Activated CD8-positive, alpha-beta memory T cell treated with anti-CD3 and anti-CD28 coated beads for 36 hours (primary cell): Measurements from ENCODE around the gene BCAS3. TPM values are rescaled to one million over a fixed set of nuclear protein-coding genes. Genes with fewer than 3 reads are reported as not detected.
"Not testable (repeated sequence)": the region's sequence is repeated elsewhere in the genome, so short reads cannot be mapped to it uniquely, and the experiment has no call there.

ENCODE experiments used
- CTCF ChIA-PET: fragments of 350-600 bp; sonication (Branson Sonifier 250); formaldehyde crosslinking; loops from one replicate; lab custom pipeline; 2021; ENCODE audit warnings: antibody characterized with exemption; lab: Charles Lee
- POLR2A ChIA-PET: fragments of 350-600 bp; sonication (Branson Sonifier 250); formaldehyde crosslinking; loops from one replicate; lab custom pipeline; 2021; ENCODE audit warnings: antibody characterized with exemption; lab: Charles Lee
- total RNA-seq, 2 experiments: library from RNA; stranded (reverse); gene quantifications; one replicate each; pipeline ENCODE4 v1.2.3, GENCODE V29; 2021

The BCAS3 gene
- total RNA-seq, 2 experiments from 2014 or later = 6.9 to 9.3 TPM

- CTCF ChIA-PET = no interaction called here
- POLR2A ChIA-PET = no interaction called here
Observed at GRCh38 chr17:61235827-61236197, 558.2 kb downstream of the BCAS3 start.

- POLR2A ChIA-PET = no interaction called here
- CTCF ChIA-PET = no interaction called here
Observed at GRCh38 chr17:61237275-61237674, 559.6 kb downstream of the BCAS3 start.

GRCh38 chr17:61238455-61238933 is 560.8 kb downstream of the BCAS3 start:
- CTCF ChIA-PET = no interaction called here

GRCh38 chr17:61239327-61239726 is 561.7 kb downstream of the BCAS3 start:
- ChIA-PET POLR2A (no interaction called here), CTCF (no interaction called here)

More at GRCh38 chr17:61238455-61238933, 560.8 kb downstream of the BCAS3 start:
- POLR2A ChIA-PET = no interaction called here

GRCh38 chr17:61239953-61240352 is 562.3 kb downstream of the BCAS3 start:
- POLR2A ChIA-PET = no interaction called here
- CTCF ChIA-PET = no interaction called here

- ChIA-PET CTCF (interaction anchor here (0.8 kb wide), 1 partner anchor 11 kb away, joined by 3 read pairs; no protein-coding TSS in a partner anchor), POLR2A (no interaction called here)
Observed at GRCh38 chr17:61240851-61241468, 563.3 kb downstream of the BCAS3 start.

GRCh38 chr17:61244988-61245387 is 567.3 kb downstream of the BCAS3 start:
- POLR2A ChIA-PET = interaction anchor here (0.5 kb wide), 1 partner anchor 14 kb away, joined by 7 read pairs; no protein-coding TSS in a partner anchor
- CTCF ChIA-PET = not testable (repeated sequence)

GRCh38 chr17:61245706-61246135 is 568.1 kb downstream of the BCAS3 start:
- POLR2A ChIA-PET = no interaction called here
- CTCF ChIA-PET = interaction anchor here (0.7 kb wide), 1 partner anchor 1411 kb away, joined by 3 read pairs; no protein-coding TSS in a partner anchor

- CTCF ChIA-PET = no interaction called here
- POLR2A ChIA-PET = no interaction called here
Observed at GRCh38 chr17:61247439-61247838, 569.8 kb downstream of the BCAS3 start.

GRCh38 chr17:61248399-61248798 is 570.7 kb downstream of the BCAS3 start:
- ChIA-PET CTCF (no interaction called here), POLR2A (no interaction called here)

GRCh38 chr17:61249649-61250299 is 572.1 kb downstream of the BCAS3 start:
- POLR2A ChIA-PET = no interaction called here
- CTCF ChIA-PET = no interaction called here

- ChIA-PET POLR2A (no interaction called here), CTCF (no interaction called here)
Observed at GRCh38 chr17:61250335-61250890, 572.8 kb downstream of the BCAS3 start.

- POLR2A ChIA-PET = no interaction called here
- CTCF ChIA-PET = interaction anchor here (0.7 kb wide), 2 partner anchors 313 to 869 kb away, joined by 3 read pairs; no protein-coding TSS in a partner anchor
Observed at GRCh38 chr17:61251939-61252865, 574.6 kb downstream of the BCAS3 start.

GRCh38 chr17:61253362-61253761 is 575.7 kb downstream of the BCAS3 start:
- ChIA-PET CTCF (no interaction called here), POLR2A (no interaction called here)

- POLR2A ChIA-PET = no interaction called here
- CTCF ChIA-PET = no interaction called here
Observed at GRCh38 chr17:61253937-61254574, 576.4 kb downstream of the BCAS3 start.

GRCh38 chr17:61254904-61255303 is 577.3 kb downstream of the BCAS3 start:
- POLR2A ChIA-PET = no interaction called here
- CTCF ChIA-PET = no interaction called here

- ChIA-PET CTCF (no interaction called here), POLR2A (no interaction called here)
Observed at GRCh38 chr17:61255647-61256046, 578.0 kb downstream of the BCAS3 start.

GRCh38 chr17:61259360-61259759 is 581.7 kb downstream of the BCAS3 start:
- ChIA-PET POLR2A (no interaction called here), CTCF (no interaction called here)
